ENCODE measurements around the gene ASH1L.
A peak's percentile ranks its signal among the peaks of the same experiment; 100 is the strongest.

The ASH1L gene

DNA sequence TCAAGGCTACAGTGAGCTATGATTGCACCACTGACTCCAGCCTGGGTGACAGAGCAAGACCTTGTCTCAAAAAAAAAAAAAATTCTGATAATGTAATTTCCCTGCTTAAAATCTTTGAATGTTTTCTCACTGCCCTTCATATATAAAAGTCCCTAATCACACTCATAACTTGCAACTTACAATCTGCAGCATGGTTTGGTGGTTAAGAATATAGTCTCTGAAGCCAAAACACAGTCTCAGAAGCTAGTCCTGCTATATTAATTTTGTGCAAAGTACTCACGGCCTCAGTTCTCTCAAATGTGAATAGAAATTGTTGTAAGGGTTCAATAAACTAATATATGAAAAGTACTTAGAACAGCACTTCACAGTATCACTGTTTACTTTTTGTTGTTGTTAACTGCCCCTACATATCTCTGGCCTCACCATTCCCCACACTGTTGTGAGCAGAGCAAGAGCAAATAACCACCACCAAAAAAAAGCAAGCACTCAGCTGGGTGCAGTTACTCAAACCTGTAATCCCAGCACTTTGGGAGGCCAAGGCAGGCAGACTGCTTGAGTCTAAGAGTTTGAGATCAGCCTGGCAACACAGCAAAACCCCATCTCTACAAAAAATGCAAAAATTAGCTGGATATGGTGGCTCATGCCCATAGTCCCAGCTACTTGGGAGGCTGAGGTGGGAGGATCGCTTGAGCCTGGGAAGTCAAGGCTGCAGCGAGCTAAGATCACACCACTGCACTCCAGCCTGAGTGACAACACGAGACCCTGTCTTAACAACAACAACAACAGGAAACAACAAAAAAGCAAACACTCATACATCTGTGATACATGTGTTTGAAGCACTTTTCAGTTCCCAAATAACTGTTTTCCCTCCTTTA lies 22.4 kb downstream of the ASH1L start:
- TF ChIP-seq BHLHE40 (IDR thresholded peaks at IDR 0.05; ENCODE audit: borderline replicate concordance) (no peak), ARNT (IDR thresholded peaks at IDR 0.05) (no peak), FOXA1 (IDR thresholded peaks at IDR 0.05) (no peak), TARDBP (IDR thresholded peaks at IDR 0.05) (no peak), CTBP1 (IDR thresholded peaks at IDR 0.05; ENCODE audit: borderline replicate concordance) (no peak)
- no peak for DNase-seq (ENCODE audit: extremely low spot score)
- POLR2A ChIA-PET = no interaction called here
- CTCF ChIA-PET = interaction anchor here (0.6 to 1.0 kb wide), 2 partner anchors 10 to 36 kb away, joined by 3 to 4 read pairs; no protein-coding TSS in a partner anchor

DNA sequence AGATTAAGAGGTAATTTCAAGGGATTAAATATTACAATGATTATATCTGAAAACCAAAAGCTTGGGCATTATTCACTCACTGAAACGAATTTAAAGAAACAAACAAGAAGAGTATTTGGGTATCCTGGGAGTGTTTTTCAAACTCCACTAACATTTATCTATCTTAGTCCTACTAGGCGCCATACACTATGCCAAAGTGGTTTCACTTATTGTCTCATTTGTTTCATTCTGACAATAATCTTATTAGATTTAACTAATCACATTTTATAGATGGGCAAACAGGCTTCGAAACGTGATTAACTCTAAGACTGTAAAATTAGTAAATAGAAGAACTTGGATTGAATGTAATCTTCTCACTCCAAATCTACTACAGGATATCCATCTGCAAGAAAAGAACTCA lies 25.4 kb downstream of the ASH1L start:
- POLR2A ChIA-PET = no interaction called here
- TF ChIP-seq, protein P1, sequence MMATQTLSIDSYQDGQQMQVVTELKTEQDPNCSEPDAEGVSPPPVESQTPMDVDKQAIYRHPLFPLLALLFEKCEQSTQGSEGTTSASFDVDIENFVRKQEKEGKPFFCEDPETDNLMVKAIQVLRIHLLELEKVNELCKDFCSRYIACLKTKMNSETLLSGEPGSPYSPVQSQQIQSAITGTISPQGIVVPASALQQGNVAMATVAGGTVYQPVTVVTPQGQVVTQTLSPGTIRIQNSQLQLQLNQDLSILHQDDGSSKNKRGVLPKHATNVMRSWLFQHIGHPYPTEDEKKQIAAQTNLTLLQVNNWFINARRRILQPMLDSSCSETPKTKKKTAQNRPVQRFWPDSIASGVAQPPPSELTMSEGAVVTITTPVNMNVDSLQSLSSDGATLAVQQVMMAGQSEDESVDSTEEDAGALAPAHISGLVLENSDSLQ (IDR thresholded peaks at IDR 0.05) = no peak
- no peak for TF ChIP-seq FOXM1 (IDR thresholded peaks at IDR 0.05; ENCODE audit: borderline replicate concordance)
- DNase-seq (ENCODE audit: extremely low spot score) = no peak
- CTCF ChIA-PET = no interaction called here

DNA sequence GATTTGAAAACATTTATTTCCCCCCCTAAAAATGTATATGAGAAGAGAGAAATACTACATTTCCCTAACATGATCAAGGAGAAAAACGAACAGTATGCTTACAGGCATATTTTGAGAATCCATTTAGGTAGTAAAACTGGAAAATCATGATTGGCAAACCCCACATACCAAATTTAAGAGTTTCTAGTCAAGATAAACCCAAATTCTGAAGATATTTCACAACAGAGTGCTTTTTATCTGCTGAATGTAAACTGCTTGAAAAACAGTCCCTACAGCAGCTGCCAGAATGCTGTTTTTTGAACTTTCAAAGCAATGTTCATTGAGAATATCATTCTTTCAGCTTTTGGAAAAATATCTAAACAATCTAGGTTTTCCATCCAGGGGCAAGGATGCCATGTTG lies 31.0 kb downstream of the ASH1L start:
- CTCF ChIA-PET = interaction anchor here (1.0 kb wide), 1 partner anchor 15 kb away, joined by 3 read pairs; no protein-coding TSS in a partner anchor
- POLR2A ChIA-PET = no interaction called here
- TF ChIP-seq FOXA1 (IDR thresholded peaks at IDR 0.05) (no peak), NFRKB (IDR thresholded peaks at IDR 0.05) (no peak)
- DNase-seq (ENCODE audit: extremely low spot score) = no peak

DNA sequence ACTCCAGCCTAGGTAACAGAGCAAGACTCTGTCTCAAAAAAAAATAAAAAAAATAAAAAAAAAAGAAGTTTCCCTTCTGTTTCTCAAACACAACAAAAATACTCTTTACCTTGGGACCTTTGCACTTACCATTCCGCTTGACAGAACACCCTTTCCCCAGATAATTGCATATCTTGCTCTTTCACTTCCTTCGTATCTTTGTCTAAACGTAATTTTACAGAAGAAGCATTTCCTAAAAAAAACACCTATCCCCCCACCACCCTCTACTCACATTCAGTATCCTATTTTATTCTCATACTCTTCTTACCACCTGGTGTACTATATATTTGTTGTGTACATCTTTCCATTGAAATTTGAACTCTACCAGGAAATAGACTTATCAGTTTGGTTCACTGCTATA lies 32.7 kb downstream of the ASH1L start:
- POLR2A ChIA-PET = interaction anchor here (0.7 kb wide), 1 partner anchor 33 kb away, joined by 3 read pairs; the partner anchor contains the start of gene ASH1L

DNA sequence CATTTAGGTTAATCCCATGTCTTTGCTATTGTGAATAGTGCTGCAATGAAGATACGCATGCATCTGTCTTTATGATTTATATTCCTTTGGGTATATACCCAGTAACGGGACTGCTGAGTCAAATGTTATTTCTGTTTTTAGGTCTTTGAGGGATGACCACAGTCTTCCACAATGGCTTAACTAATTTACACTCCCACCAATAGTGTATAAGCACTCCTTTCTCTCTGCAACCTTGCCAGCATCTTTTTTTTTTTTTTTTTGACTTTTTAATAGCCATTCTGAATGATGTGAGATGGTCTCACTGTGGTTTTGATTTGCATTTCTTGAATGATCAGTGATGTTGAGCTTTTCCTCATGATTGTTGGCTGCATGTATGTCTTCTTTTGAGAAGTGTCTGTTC lies 33.5 kb downstream of the ASH1L start:
- ChIA-PET CTCF (no interaction called here), POLR2A (no interaction called here)
- no peak for TF ChIP-seq L3MBTL2 (conservative IDR thresholded peaks at IDR 0.05)
- TF ChIP-seq, protein P1 (IDR thresholded peaks at IDR 0.05) = 0 out of 2 replicates have a peak, but pooled peaks have one; percentile 13
- no peak for DNase-seq (ENCODE audit: extremely low spot score)

More for the DNA sequence above, 32.7 kb downstream of the ASH1L start:
- CTCF ChIA-PET = no interaction called here
- TF ChIP-seq FOXA1 (IDR thresholded peaks at IDR 0.05) (no peak), CTBP1 (IDR thresholded peaks at IDR 0.05; ENCODE audit: borderline replicate concordance) (no peak), FOXK2 (IDR thresholded peaks at IDR 0.05) (no peak), ELF4 (IDR thresholded peaks at IDR 0.05) (no peak), ZNF384 (IDR thresholded peaks at IDR 0.05) (no peak), HDGF (IDR thresholded peaks at IDR 0.05; ENCODE audit: borderline replicate concordance) (no peak)
- no peak for DNase-seq (ENCODE audit: extremely low spot score)

DNA sequence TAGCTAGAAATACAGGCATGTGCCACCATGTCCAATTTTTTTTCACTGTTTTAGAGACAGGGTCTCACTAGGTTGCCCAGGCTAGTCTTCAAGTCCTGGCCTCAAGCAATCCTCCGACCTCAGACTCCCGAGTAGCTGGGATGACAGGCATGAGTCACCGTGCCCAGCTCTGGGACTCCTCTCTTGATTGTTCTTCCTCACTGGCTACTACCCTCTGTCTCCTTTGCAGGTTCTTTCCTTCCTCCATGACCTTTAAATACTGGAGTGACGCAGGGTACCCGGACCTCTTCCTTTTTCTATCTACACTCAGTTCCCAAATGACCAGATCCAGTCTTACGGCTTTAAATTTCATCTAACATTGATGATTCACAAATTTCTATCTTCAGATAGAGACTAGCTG lies 34.9 kb downstream of the ASH1L start:
- ChIA-PET CTCF (interaction anchor here (0.6 to 1.1 kb wide), 2 partner anchors 23 to 1092 kb away, joined by 3 read pairs; partner anchors contain the start of gene HAPLN2), POLR2A (interaction anchor here (0.6 to 1.1 kb wide), 2 partner anchors 46 to 50 kb away, joined by 3 read pairs; no protein-coding TSS in a partner anchor)
- TF ChIP-seq ZNF384 (IDR thresholded peaks at IDR 0.05) (no peak), FOXM1 (IDR thresholded peaks at IDR 0.05; ENCODE audit: borderline replicate concordance) (no peak), HDGF (IDR thresholded peaks at IDR 0.05; ENCODE audit: borderline replicate concordance) (no peak), ARNT (IDR thresholded peaks at IDR 0.05) (no peak), CTBP1 (IDR thresholded peaks at IDR 0.05; ENCODE audit: borderline replicate concordance) (no peak), BHLHE40 (IDR thresholded peaks at IDR 0.05; ENCODE audit: borderline replicate concordance) (no peak), FOXA1 (IDR thresholded peaks at IDR 0.05) (no peak), L3MBTL2 (conservative IDR thresholded peaks at IDR 0.05) (no peak)
- TF ChIP-seq, protein P1 (IDR thresholded peaks at IDR 0.05) = no peak
- no peak for DNase-seq (ENCODE audit: extremely low spot score)

DNA sequence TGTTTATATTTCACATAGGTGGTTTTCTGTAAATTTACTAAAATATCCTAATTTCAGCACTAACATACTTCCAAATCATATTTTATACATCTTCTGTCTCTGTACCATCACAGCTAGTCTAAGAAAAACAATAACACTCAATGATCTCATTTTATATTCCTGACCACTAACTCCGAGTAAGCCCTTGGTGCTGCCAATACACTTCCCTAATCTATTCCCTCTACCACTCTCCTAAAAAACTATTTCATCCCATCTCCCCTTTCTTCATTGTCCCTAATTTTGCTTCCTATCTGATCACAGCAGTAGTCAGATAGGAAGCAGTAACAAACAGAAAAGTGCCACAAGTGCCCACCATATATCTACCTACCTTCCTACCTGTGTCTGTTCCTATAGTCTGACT lies 36.2 kb downstream of the ASH1L start:
- POLR2A ChIA-PET = interaction anchor here (0.6 kb wide), 1 partner anchor 63 kb away, joined by 3 read pairs; no protein-coding TSS in a partner anchor

DNA sequence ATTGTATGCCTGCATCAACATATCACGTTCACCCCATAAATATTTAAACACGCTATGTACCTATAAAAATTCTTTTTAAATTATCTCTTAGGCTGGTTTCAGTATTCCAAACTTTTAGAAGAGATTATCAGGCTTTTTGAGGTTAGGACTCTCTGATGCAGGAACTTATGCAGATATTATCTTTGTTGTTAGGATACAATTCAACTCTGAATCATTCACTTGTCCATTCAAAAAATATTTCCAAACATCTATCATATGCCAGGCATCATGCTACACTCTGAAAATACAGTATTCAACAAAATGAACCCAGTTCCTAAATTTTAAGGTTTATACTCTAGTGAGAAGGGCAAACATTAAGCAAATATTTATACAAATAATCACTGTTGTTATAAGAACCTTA lies 40.5 kb downstream of the ASH1L start:
- ChIA-PET CTCF (interaction anchor here (0.5 kb wide), 1 partner anchor 20 kb away, joined by 6 read pairs; no protein-coding TSS in a partner anchor), POLR2A (no interaction called here)
- no peak for TF ChIP-seq ELF4 (IDR thresholded peaks at IDR 0.05)
- TF ChIP-seq SP1 (IDR thresholded peaks at IDR 0.05) = no peak
- no peak for TF ChIP-seq SUZ12 (IDR thresholded peaks at IDR 0.05)
- no peak for TF ChIP-seq LEF1 (IDR thresholded peaks at IDR 0.05; ENCODE audit: borderline replicate concordance)
- no peak for TF ChIP-seq ARNT (IDR thresholded peaks at IDR 0.05)
- TF ChIP-seq HDGF (IDR thresholded peaks at IDR 0.05; ENCODE audit: borderline replicate concordance) = no peak
- TF ChIP-seq FOXK2 (IDR thresholded peaks at IDR 0.05) = no peak
- TF ChIP-seq TARDBP (IDR thresholded peaks at IDR 0.05) = no peak
- TF ChIP-seq FOXA1 (IDR thresholded peaks at IDR 0.05) = no peak
- no peak for TF ChIP-seq ZNF384 (IDR thresholded peaks at IDR 0.05)
- TF ChIP-seq BHLHE40 (IDR thresholded peaks at IDR 0.05; ENCODE audit: borderline replicate concordance) = no peak
- no peak for DNase-seq (ENCODE audit: extremely low spot score)

More for the DNA sequence above, 36.2 kb downstream of the ASH1L start:
- no peak for DNase-seq (ENCODE audit: extremely low spot score)
- CTCF ChIA-PET = no interaction called here
- TF ChIP-seq SUZ12 (IDR thresholded peaks at IDR 0.05) (no peak), BHLHE40 (IDR thresholded peaks at IDR 0.05; ENCODE audit: borderline replicate concordance) (no peak), TARDBP (IDR thresholded peaks at IDR 0.05) (no peak), NFRKB (IDR thresholded peaks at IDR 0.05) (no peak), FOXK2 (IDR thresholded peaks at IDR 0.05) (no peak), ELF4 (IDR thresholded peaks at IDR 0.05) (no peak)
